Tracheal epithelial cell (primary cell): ENCODE data around the gene GAGE12D. TPM values are rescaled to one million over a fixed set of nuclear protein-coding genes. Genes with fewer than 3 reads are reported as not detected.

ENCODE experiments used
- total RNA-seq: library from RNA; depleted of rRNA; stranded (reverse); fragments of >200 nt; gene quantifications from 2 replicates; pipeline ENCODE4 v1.2.1, GENCODE V29; 2014

The GAGE12D gene, protein sequence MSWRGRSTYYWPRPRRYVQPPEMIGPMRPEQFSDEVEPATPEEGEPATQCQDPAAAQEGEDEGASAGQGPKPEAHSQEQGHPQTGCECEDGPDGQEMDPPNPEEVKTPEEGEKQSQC
- total RNA-seq, result not detected in 2 replicates

DNA sequence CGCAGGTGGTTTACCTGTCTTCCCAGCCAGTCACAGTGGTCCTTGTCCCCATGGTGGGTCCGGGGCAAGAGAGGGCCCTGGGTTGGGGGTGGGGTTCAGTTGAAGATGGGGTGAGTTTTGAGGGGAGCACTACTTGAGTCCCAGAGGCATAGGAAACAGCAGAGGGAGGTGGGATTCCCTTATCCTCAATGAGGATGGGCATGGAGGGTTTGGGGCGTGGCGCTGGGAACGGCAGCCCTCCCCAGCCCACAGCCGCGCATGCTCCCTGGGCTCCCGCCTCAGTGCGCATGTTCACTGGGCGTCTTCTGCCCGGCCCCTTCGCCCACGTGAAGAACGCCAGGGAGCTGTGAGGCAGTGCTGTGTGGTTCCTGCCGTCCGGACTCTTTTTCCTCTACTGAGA, at the start of gene GAGE12D:
Gene GAGE12D (plus strand): TSS at position 301 of the 400 bp plus-strand sequence. CDS start 1,155 bp downstream, outside the sequence.

DNA sequence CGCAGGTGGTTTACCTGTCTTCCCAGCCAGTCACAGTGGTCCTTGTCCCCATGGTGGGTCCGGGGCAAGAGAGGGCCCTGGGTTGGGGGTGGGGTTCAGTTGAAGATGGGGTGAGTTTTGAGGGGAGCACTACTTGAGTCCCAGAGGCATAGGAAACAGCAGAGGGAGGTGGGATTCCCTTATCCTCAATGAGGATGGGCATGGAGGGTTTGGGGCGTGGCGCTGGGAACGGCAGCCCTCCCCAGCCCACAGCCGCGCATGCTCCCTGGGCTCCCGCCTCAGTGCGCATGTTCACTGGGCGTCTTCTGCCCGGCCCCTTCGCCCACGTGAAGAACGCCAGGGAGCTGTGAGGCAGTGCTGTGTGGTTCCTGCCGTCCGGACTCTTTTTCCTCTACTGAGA, 9.7 kb upstream of the GAGE12D start, which contains the start of gene GAGE12C:
Gene GAGE12C (plus strand): TSS at position 301 of the 400 bp plus-strand sequence. CDS start 1,155 bp downstream, outside the sequence.

DNA sequence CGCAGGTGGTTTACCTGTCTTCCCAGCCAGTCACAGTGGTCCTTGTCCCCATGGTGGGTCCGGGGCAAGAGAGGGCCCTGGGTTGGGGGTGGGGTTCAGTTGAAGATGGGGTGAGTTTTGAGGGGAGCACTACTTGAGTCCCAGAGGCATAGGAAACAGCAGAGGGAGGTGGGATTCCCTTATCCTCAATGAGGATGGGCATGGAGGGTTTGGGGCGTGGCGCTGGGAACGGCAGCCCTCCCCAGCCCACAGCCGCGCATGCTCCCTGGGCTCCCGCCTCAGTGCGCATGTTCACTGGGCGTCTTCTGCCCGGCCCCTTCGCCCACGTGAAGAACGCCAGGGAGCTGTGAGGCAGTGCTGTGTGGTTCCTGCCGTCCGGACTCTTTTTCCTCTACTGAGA, 9.5 kb downstream of the GAGE12D start, which contains the start of gene GAGE12E:
Gene GAGE12E (plus strand): TSS at position 301 of the 400 bp plus-strand sequence. CDS start 1,155 bp downstream, outside the sequence.

DNA sequence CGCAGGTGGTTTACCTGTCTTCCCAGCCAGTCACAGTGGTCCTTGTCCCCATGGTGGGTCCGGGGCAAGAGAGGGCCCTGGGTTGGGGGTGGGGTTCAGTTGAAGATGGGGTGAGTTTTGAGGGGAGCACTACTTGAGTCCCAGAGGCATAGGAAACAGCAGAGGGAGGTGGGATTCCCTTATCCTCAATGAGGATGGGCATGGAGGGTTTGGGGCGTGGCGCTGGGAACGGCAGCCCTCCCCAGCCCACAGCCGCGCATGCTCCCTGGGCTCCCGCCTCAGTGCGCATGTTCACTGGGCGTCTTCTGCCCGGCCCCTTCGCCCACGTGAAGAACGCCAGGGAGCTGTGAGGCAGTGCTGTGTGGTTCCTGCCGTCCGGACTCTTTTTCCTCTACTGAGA, 19.0 kb downstream of the GAGE12D start, which contains the start of gene GAGE12F:
Gene GAGE12F (plus strand): TSS at position 301 of the 400 bp plus-strand sequence. CDS start 1,155 bp downstream, outside the sequence.

DNA sequence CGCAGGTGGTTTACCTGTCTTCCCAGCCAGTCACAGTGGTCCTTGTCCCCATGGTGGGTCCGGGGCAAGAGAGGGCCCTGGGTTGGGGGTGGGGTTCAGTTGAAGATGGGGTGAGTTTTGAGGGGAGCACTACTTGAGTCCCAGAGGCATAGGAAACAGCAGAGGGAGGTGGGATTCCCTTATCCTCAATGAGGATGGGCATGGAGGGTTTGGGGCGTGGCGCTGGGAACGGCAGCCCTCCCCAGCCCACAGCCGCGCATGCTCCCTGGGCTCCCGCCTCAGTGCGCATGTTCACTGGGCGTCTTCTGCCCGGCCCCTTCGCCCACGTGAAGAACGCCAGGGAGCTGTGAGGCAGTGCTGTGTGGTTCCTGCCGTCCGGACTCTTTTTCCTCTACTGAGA, 28.6 kb downstream of the GAGE12D start, which contains the start of gene GAGE12G:
Gene GAGE12G (plus strand): TSS at position 301 of the 400 bp plus-strand sequence. CDS start 1,155 bp downstream, outside the sequence.

DNA sequence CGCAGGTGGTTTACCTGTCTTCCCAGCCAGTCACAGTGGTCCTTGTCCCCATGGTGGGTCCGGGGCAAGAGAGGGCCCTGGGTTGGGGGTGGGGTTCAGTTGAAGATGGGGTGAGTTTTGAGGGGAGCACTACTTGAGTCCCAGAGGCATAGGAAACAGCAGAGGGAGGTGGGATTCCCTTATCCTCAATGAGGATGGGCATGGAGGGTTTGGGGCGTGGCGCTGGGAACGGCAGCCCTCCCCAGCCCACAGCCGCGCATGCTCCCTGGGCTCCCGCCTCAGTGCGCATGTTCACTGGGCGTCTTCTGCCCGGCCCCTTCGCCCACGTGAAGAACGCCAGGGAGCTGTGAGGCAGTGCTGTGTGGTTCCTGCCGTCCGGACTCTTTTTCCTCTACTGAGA, 38.1 kb downstream of the GAGE12D start, which contains the start of gene GAGE12H:
Gene GAGE12H (plus strand): TSS at position 301 of the 400 bp plus-strand sequence. CDS start 1,155 bp downstream, outside the sequence.

DNA sequence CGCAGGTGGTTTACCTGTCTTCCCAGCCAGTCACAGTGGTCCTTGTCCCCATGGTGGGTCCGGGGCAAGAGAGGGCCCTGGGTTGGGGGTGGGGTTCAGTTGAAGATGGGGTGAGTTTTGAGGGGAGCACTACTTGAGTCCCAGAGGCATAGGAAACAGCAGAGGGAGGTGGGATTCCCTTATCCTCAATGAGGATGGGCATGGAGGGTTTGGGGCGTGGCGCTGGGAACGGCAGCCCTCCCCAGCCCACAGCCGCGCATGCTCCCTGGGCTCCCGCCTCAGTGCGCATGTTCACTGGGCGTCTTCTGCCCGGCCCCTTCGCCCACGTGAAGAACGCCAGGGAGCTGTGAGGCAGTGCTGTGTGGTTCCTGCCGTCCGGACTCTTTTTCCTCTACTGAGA, 47.7 kb downstream of the GAGE12D start, which contains the start of gene GAGE2A:
Gene GAGE2A (plus strand): TSS at position 301 of the 400 bp plus-strand sequence. CDS start 1,155 bp downstream, outside the sequence.

Other genes starting within 250 kb of the GAGE12D start
- gene GAGE10, start 238.1 kb upstream of the GAGE12D start, total RNA-seq, result not detected in 2 replicates
- not detected in 2 replicates for gene GAGE12J, start 219.7 kb upstream of the GAGE12D start, total RNA-seq
- not detected in 2 replicates for gene GAGE13, start 210.2 kb upstream of the GAGE12D start, total RNA-seq
- gene GAGE12C, start 9.6 kb upstream of the GAGE12D start, total RNA-seq, result not detected in 2 replicates
- not detected in 2 replicates for gene GAGE12E, start 9.6 kb downstream of the GAGE12D start, total RNA-seq
- not detected in 2 replicates for gene GAGE12F, start 19.1 kb downstream of the GAGE12D start, total RNA-seq
- not detected in 2 replicates for gene GAGE12G, start 28.7 kb downstream of the GAGE12D start, total RNA-seq
- not detected in 2 replicates for gene GAGE12H, start 38.2 kb downstream of the GAGE12D start, total RNA-seq
- gene GAGE2A, start 47.8 kb downstream of the GAGE12D start, total RNA-seq, result not detected in 2 replicates
- not detected in 2 replicates for gene GAGE1, start 57.3 kb downstream of the GAGE12D start, total RNA-seq
- gene PAGE1, start 154.3 kb downstream of the GAGE12D start, total RNA-seq, result not detected in 2 replicates